ENCODE data around the gene CRTAP.

CRTAP gene

GRCh38 chr3:33111581-33111980 is 2.2 kb upstream of the CRTAP start:
- Mint-ChIP-seq H3K4me3 (peak overlapping the region; percentile 50), H3K36me3 (no peaks in the 10 kb centered on the region), H3K27ac (peak overlapping the region; percentile 5), H3K4me1 (peaks cover 22% of the 10 kb centered on the region), H3K9me3 (peaks cover 5% of the 10 kb centered on the region), H3K27me3 (no peaks in the 10 kb centered on the region)
- no peak for ATAC-seq (ENCODE audit: low read depth)
- no peak for DNase-seq (ENCODE audit: low spot score in 2 of 2)

GRCh38 chr3:33114622-33115023 is 809 bp downstream of the CRTAP start:
- Mint-ChIP-seq H3K4me1 (peaks cover 20% of the 10 kb centered on the region), H3K9me3 (no peaks in the 10 kb centered on the region), H3K27ac (peak overlapping the region; percentile 86), H3K4me3 (peak overlapping the region; percentile 94), H3K36me3 (peaks cover 3% of the 10 kb centered on the region), H3K27me3 (no peaks in the 10 kb centered on the region)
- no peak for DNase-seq (ENCODE audit: low spot score in 2 of 2)
- peak; percentile 7 for ATAC-seq (ENCODE audit: low read depth)

- peak; percentile 7 for ATAC-seq (ENCODE audit: low read depth)
- peak in 1 of 2 donors; percentile 17 for DNase-seq (ENCODE audit: low spot score in 2 of 2)
- H3K4me1 Mint-ChIP-seq = peaks cover 18% of the 10 kb centered on the region
These were observed 1.4 kb downstream of the CRTAP start for GRCh38 chr3:33115024-33115768.

GRCh38 chr3:33117461-33117860 is 3.6 kb downstream of the CRTAP start:
- ATAC-seq (ENCODE audit: low read depth) (no peak), DNase-seq (ENCODE audit: low spot score in 2 of 2) (no peak)
- Mint-ChIP-seq H3K4me3 (no peak overlapping the region), H3K4me1 (peaks cover 10% of the 10 kb centered on the region), H3K27me3 (no peaks in the 10 kb centered on the region), H3K36me3 (peaks cover 13% of the 10 kb centered on the region), H3K9me3 (no peaks in the 10 kb centered on the region), H3K27ac (no peak overlapping the region)

More at GRCh38 chr3:33115024-33115768, 1.4 kb downstream of the CRTAP start:
- H3K27me3 Mint-ChIP-seq = no peaks in the 10 kb centered on the region
- H3K27ac Mint-ChIP-seq = peak overlapping the region; percentile 54
- peaks cover 3% of the 10 kb centered on the region for H3K36me3 Mint-ChIP-seq
- H3K4me3 Mint-ChIP-seq = peak overlapping the region; percentile 94
- H3K9me3 Mint-ChIP-seq = no peaks in the 10 kb centered on the region

- ATAC-seq (ENCODE audit: low read depth) = no peak
- H3K4me3 Mint-ChIP-seq = no peak overlapping the region
- peak overlapping the region; percentile 2 for H3K27ac Mint-ChIP-seq
- no peaks in the 10 kb centered on the region for H3K27me3 Mint-ChIP-seq
- H3K36me3 Mint-ChIP-seq = peaks cover 22% of the 10 kb centered on the region
- peaks cover 10% of the 10 kb centered on the region for H3K4me1 Mint-ChIP-seq
- no peaks in the 10 kb centered on the region for H3K9me3 Mint-ChIP-seq
- DNase-seq (ENCODE audit: low spot score in 2 of 2) = no peak
These were observed 6.1 kb downstream of the CRTAP start for GRCh38 chr3:33119891-33120290.

GRCh38 chr3:33122991-33123390 is 9.2 kb downstream of the CRTAP start:
- Mint-ChIP-seq H3K4me3 (no peak overlapping the region), H3K27ac (no peak overlapping the region), H3K36me3 (peaks cover 29% of the 10 kb centered on the region), H3K4me1 (peaks cover 6% of the 10 kb centered on the region), H3K9me3 (no peaks in the 10 kb centered on the region), H3K27me3 (no peaks in the 10 kb centered on the region)
- no peak for DNase-seq (ENCODE audit: low spot score in 2 of 2)
- no peak for ATAC-seq (ENCODE audit: low read depth)

GRCh38 chr3:33124638-33125037 is 10.8 kb downstream of the CRTAP start:
- no peak overlapping the region for H3K27ac Mint-ChIP-seq
- no peaks in the 10 kb centered on the region for H3K9me3 Mint-ChIP-seq
- H3K4me3 Mint-ChIP-seq = no peak overlapping the region
- DNase-seq (ENCODE audit: low spot score in 2 of 2) = no peak
- no peak for ATAC-seq (ENCODE audit: low read depth)
- no peaks in the 10 kb centered on the region for H3K27me3 Mint-ChIP-seq
- peaks cover under 1% of the 10 kb centered on the region for H3K4me1 Mint-ChIP-seq
- peaks cover 28% of the 10 kb centered on the region for H3K36me3 Mint-ChIP-seq

- DNase-seq (ENCODE audit: low spot score in 2 of 2) = no peak
- no peak overlapping the region for H3K27ac Mint-ChIP-seq
- no peaks in the 10 kb centered on the region for H3K9me3 Mint-ChIP-seq
- no peaks in the 10 kb centered on the region for H3K4me1 Mint-ChIP-seq
- H3K27me3 Mint-ChIP-seq = no peaks in the 10 kb centered on the region
- H3K36me3 Mint-ChIP-seq = peaks cover 24% of the 10 kb centered on the region
- no peak for ATAC-seq (ENCODE audit: low read depth)
- no peak overlapping the region for H3K4me3 Mint-ChIP-seq
These were observed 12.0 kb downstream of the CRTAP start for GRCh38 chr3:33125840-33126239.

- no peaks in the 10 kb centered on the region for H3K27me3 Mint-ChIP-seq
- DNase-seq (ENCODE audit: low spot score in 2 of 2) (no peak), ATAC-seq (ENCODE audit: low read depth) (no peak)
- H3K4me3 Mint-ChIP-seq = no peak overlapping the region
- H3K4me1 Mint-ChIP-seq = no peaks in the 10 kb centered on the region
- no peak overlapping the region for H3K27ac Mint-ChIP-seq
- peaks cover 13% of the 10 kb centered on the region for H3K36me3 Mint-ChIP-seq
- no peaks in the 10 kb centered on the region for H3K9me3 Mint-ChIP-seq
These were observed 14.9 kb downstream of the CRTAP start for GRCh38 chr3:33128706-33129105.

- Mint-ChIP-seq H3K4me1 (no peaks in the 10 kb centered on the region), H3K27ac (no peak overlapping the region), H3K27me3 (no peaks in the 10 kb centered on the region), H3K4me3 (no peak overlapping the region), H3K9me3 (no peaks in the 10 kb centered on the region), H3K36me3 (peaks cover 9% of the 10 kb centered on the region)
- ATAC-seq (ENCODE audit: low read depth) = no peak
- DNase-seq (ENCODE audit: low spot score in 2 of 2) = no peak
These were observed 16.3 kb downstream of the CRTAP start for GRCh38 chr3:33130144-33130543.

- Mint-ChIP-seq H3K4me3 (no peak overlapping the region), H3K27me3 (no peaks in the 10 kb centered on the region), H3K4me1 (no peaks in the 10 kb centered on the region), H3K36me3 (peaks cover 10% of the 10 kb centered on the region), H3K9me3 (no peaks in the 10 kb centered on the region), H3K27ac (no peak overlapping the region)
- DNase-seq (ENCODE audit: low spot score in 2 of 2) (peak in 1 of 2 donors; percentile 35), ATAC-seq (ENCODE audit: low read depth) (peak; percentile 66)
These were observed 17.7 kb downstream of the CRTAP start for GRCh38 chr3:33131331-33132018.

GRCh38 chr3:33132019-33132360 is 18.2 kb downstream of the CRTAP start:
- no peak for ATAC-seq (ENCODE audit: low read depth)
- no peak for DNase-seq (ENCODE audit: low spot score in 2 of 2)
- Mint-ChIP-seq H3K4me1 (no peaks in the 10 kb centered on the region), H3K36me3 (peaks cover 12% of the 10 kb centered on the region), H3K27me3 (no peaks in the 10 kb centered on the region), H3K4me3 (no peak overlapping the region), H3K27ac (no peak overlapping the region), H3K9me3 (no peaks in the 10 kb centered on the region)

GRCh38 chr3:33134026-33134625 is 20.3 kb downstream of the CRTAP start:
- Mint-ChIP-seq H3K27me3 (no peaks in the 10 kb centered on the region), H3K9me3 (no peaks in the 10 kb centered on the region), H3K27ac (no peak overlapping the region), H3K4me3 (no peak overlapping the region), H3K36me3 (peaks cover 13% of the 10 kb centered on the region), H3K4me1 (peaks cover 3% of the 10 kb centered on the region)
- DNase-seq (ENCODE audit: low spot score in 2 of 2) = no peak
- ATAC-seq (ENCODE audit: low read depth) = no peak

- H3K4me3 Mint-ChIP-seq = no peak overlapping the region
- DNase-seq (ENCODE audit: low spot score in 2 of 2) = no peak
- no peak overlapping the region for H3K27ac Mint-ChIP-seq
- no peak for ATAC-seq (ENCODE audit: low read depth)
- peaks cover 21% of the 10 kb centered on the region for H3K36me3 Mint-ChIP-seq
- no peaks in the 10 kb centered on the region for H3K27me3 Mint-ChIP-seq
- peaks cover 3% of the 10 kb centered on the region for H3K4me1 Mint-ChIP-seq
- no peaks in the 10 kb centered on the region for H3K9me3 Mint-ChIP-seq
These were observed 23.9 kb downstream of the CRTAP start for GRCh38 chr3:33137691-33138090.

Data from memory B cell (primary cell).